HPDE6-E6E7 (cell line): Measurements from ENCODE around the gene CAMSAP2.

Source experiments
- DNase-seq: peaks from one replicate; pipeline ENCODE4 v3.0.0; 2011; ENCODE audit warnings: missing footprints; ENCODE audit errors: extremely low spot score

The CAMSAP2 gene

DNA sequence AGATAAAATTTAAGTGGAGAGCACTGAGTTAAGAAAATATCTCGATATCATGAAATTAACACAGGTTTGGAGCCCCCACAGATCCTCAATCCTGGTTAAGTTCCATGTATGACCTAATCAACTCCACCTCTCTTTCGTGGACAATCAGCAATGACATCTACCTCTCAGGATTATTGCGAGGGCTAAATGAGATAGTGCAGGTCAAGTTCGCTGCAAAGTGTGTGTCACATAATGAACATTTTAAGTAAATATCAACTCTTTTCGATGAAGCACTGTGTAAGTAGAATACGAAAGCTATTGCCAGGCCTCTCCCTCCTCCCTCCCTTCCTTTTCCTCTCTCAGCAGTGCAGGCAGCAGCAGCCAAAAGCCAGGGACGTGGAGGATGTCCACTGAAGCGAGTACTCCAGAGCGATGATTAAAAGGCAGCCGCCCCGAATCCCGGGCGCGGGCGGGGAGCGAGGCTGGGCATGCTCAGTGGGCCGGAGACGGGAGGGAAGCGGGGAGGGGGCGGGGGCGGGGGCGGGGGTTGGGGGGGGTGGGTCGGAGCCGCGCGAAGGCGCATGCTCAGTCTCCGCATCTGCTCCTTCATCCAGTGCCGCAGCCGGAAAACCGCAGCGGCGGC is at the start of gene CAMSAP2:
CAMSAP2 (plus strand) TSS at position 567 of the 622 bp plus-strand sequence. CDS start 935 bp downstream, outside the sequence.
- DNase-seq: peak; percentile 82

DNA sequence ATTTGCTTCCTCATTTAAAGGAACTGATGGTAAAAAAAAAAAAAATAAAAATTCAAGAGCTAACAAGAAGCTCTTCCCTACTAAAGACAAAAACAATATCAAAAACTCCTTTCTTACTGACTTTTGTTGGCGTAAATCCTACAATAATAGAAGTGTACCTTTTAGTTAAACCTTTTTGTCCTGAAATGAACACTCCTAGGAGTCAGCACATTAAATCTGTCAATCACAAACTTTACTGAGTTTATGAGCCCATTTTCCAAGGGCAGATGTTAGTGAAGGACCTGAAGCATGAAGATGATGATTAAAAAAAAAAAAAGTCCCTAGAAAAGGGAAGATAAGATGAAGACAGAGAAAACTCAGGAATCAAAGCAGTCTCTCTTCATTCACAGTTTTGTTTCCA is 46.4 kb upstream of the CAMSAP2 start:
- DNase-seq: no peak

- no peak for DNase-seq
Observed at GRCh38 chr1:200693327-200693726, 45.4 kb upstream of the CAMSAP2 start.

DNA sequence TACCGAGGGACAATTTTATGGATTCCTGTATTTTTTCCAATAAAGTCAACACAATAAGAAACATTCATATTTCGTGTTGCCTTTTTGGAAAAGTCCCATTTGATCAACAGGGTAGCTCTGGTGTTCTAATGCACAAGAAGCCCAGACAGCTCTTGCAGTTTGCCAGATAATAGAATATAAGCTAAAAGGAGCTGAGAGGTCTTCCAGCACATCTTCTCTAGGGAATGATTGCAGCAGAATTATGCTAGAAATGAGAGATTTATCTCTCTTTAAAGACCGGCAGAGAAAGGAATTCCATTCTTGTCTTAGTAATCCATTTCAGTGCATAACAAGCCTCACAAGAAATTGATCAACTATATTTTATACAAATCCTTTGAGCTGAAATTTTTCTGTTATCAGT is 44.0 kb upstream of the CAMSAP2 start:
- DNase-seq: no peak

DNA sequence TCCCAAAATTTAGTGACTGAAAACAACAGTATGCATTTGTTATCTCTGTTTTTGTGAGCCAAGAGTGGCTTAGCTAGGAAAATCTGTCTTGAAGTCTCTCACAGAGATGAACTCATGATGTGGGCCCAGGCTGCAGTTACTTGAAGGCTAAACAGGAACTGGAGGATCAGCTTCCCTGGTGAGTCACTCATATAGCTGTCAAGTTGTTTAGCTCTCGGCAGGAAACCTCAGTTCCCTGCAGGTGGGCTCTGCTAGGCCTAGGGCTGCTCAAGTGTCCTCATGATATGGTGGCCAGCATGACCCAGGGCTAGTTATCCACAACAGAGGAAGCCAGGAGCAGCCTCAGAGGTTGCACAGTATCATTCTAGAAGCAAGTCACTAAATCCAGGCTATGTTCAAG is 38.8 kb upstream of the CAMSAP2 start:
- peak; percentile 43 for DNase-seq

DNA sequence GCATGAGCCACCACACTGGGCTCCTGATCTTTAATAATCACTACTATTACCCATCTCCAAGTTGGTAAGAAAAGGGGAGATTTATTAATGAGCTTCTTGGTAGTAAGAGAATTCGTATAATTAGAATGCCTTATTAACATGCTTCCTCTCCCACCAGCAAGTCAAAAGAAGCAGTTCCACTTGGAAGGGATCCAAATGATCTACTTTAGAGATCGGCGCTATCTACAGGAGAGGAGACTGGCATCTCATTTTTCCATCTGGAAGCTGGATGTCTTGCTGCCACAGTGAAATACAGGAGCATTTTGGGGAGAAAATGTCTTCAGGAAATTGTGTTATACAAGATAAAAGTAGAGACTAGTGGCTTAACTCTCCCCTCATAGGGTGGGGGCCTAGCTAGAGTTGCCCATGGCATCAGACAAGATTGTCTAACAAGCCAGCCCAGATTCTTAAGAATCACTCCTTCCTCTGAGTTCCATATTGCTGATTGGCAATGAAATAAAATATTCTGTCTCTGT is 33.6 kb upstream of the CAMSAP2 start:
- DNase-seq: no peak

DNA sequence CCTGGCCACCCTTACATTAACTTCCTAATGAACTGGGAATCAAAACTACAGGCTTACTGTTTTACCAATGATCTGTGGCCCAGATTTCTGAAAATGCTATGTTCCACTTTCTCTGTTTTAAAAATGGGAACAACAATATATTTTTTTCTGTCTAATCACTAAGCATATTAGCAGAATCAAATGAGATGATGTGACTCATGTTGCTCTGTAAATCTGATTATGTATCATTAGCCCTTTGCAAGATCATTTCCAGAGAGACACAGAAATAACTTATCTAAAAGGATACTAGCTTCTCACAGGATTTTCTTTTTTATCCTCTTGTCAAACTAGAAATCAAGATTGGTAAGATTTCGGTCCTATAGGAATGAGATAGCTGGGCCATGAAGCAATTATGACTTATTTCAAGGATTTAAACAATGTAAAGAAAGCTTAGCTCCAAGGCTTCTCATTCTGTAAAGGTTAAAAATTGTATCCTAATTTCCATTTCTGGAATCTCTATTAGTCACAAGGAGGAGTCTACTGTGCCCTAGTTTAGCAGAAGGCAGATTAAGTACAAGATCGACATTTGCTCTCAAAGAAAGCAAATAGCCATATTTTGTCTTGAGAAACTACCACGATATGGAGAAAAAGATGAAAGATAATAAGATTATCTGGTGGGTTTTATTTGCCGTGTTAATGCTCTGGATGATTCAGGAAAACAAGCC is 32.4 kb upstream of the CAMSAP2 start:
- DNase-seq: no peak

- no peak for DNase-seq
Observed at GRCh38 chr1:200707116-200707515, 31.6 kb upstream of the CAMSAP2 start.

DNA sequence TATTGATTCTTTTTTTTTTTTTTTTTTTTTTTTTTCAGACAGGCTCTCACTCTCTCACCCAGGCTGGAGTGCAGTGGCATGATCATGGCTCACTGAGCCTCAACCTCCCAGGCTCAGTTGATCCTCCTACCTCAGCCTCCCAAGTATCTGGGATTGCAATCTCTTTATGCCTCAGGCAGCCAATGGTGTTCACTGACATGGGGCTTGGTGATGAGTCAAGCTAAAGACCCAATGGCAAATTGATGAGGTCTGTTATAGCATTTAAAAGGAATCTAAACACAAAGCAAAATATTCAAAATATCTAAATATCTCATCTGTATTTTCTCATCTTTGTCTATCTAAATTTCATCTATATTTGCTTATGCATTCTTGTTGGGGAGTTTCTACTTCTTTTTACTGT is 30.5 kb upstream of the CAMSAP2 start:
- no peak for DNase-seq

- peak; percentile 12 for DNase-seq
Observed at GRCh38 chr1:200708769-200709168, 29.9 kb upstream of the CAMSAP2 start.

GRCh38 chr1:200710166-200710565 is 28.5 kb upstream of the CAMSAP2 start:
- no peak for DNase-seq

GRCh38 chr1:200714504-200715187 is 24.0 kb upstream of the CAMSAP2 start:
- no peak for DNase-seq

DNA sequence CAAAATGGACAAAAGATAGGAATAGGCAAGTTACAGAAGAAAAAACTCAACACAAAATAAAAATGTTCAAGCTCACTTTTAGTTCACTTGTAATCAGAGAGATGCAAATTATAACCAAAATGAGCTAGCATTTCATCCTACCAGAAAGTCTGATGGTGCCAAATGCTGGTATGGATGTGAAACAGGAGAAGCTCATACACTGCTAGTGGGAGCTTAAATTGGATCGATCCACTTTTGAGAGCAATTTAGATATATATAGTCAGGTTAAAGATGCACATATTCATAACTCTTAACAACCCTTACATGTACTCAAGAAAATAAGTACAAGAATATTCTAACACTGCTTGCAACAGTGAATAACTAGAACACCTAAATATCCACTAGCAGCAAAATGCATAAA is 18.5 kb upstream of the CAMSAP2 start:
- DNase-seq: no peak

GRCh38 chr1:200724064-200724463 is 14.6 kb upstream of the CAMSAP2 start:
- DNase-seq: no peak

- DNase-seq: no peak
Observed at GRCh38 chr1:200727257-200727656, 11.4 kb upstream of the CAMSAP2 start.

DNA sequence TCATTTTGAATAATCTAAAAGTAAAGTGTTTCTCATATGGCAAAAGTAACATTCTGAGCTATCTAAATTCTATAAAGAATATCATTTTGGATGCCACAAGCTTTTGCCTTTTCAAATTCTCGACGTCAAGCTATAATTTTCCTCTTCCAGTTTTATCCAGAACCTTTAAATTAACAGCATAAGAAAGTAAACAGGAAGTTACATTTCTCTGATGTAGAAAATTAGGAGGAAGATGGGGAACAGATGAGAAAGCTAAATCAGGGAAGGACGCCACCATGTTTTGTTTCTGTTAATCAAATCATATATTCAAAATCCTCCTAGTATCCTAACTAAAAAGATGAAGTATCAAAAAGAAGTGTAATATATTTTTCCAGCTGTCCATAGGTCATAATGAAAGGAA is 8.8 kb upstream of the CAMSAP2 start:
- DNase-seq: no peak

DNA sequence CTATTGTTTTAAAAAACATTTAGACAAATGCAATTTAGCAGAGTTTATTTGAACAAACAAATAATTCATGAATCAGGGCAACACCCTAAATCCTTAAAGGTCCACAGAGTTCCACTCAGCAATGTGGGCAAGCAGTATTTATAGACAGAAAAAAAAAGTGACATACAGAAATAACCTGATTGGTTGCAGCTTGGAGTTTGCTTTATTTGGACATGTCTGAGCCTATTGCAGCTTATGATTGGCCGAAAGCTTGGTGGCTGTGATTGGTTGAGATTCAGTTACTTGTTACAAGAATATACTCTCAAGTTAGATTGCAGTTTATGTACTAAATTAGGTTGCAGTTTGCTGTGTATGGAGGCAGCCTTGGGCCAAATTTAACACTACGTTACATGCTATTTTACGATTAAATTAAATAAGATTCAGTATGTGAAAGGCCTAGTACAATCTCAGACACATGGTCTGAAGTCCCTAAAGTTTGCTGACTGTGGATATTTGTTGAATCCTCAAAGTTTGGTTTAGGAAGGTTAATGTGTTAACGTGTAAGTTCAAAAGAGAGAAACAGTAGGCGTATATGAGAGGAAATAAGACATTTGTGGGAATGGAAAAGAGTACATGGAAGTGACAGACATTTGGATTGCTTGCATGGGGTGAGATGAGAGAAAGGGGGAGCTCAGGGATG is 6.9 kb upstream of the CAMSAP2 start:
- DNase-seq: no peak

DNA sequence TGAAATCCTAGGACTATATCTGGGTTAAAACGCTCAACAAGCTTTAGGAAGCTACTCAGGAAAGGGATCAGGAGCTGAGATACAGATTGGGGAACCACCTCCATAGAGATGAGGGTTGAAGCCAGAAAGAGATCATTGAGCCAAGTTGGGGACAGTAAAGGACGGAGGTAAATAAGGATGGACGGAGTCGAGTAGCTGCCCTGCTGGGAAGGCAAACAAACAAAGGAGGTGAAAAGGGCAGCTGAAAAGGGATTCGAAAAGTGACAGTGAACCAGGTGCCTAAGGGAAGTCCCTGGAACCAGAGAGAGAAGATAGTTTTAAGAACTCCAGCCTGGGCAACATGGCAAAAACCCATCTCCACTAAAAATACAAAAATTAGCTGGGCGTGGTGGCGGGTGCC is 6.3 kb upstream of the CAMSAP2 start:
- DNase-seq: no peak

DNA sequence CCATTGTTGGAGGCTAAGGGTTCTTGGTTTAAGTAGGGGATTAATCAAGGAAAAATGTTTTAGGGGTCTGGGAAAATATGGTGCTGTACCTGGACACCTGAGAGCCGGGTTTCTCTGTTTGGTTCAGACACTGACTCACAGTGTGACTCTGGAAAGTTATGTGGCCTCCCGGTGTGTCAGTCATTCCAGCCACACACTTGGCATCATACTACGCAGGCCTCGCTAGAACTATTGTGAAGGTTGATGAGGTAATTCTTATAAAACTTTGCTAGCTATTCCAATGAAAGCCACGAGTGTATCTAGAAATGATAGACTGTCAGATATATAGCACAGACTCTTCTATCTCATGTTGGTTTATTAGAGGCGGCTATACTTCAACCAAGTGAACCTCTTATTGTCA is 4.8 kb upstream of the CAMSAP2 start:
- DNase-seq: no peak

DNA sequence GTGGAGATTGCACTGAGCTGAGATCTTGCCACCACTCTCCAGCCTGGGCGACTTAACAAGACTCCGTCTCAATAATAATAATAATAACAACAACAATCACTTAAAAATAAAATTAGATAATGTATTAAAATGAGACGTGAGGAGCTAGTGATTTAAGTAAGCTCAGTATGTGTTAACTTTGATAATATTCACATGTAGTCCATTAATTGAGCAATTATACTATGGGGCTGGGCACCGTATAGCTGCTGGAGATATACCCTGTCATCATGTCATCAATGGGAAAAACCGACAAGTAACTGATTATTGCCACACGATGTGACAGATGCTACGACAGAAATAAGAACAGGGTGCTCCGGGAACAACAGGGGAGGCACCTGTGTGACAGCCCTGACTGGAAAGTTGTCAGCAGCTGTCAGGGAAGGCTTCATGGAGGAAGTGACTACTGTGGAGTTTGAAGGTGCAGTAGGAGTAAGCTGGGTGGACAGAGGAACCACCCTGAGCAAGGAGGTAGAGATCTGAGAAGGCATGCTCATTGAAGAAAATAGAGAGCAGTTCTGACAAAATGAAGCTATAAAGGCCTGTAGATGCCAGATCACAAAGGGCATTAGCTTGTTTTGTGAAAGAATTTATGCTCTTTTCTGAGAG is 924 bp upstream of the CAMSAP2 start:
- DNase-seq: no peak

GRCh38 chr1:200738949-200739651 is 407 bp downstream of the CAMSAP2 start:
- peak; percentile 56 for DNase-seq
